GM21619 (cell line): ENCODE results near the gene TEX10.
"Not testable (repeated sequence)": the region's sequence is repeated elsewhere in the genome, so short reads cannot be mapped to it uniquely, and the experiment has no call there.

Experiments used
- ATAC-seq: cut with Tn5 transposase; IDR thresholded peaks from one replicate; pipeline ENCODE4 v1.9.1; 2021; ENCODE audit not compliant: unreplicated experiment

Gene TEX10

GRCh38 chr9:100350188-100350587 lies 2.6 kb downstream of the TEX10 start:
- no peak for ATAC-seq

DNA sequence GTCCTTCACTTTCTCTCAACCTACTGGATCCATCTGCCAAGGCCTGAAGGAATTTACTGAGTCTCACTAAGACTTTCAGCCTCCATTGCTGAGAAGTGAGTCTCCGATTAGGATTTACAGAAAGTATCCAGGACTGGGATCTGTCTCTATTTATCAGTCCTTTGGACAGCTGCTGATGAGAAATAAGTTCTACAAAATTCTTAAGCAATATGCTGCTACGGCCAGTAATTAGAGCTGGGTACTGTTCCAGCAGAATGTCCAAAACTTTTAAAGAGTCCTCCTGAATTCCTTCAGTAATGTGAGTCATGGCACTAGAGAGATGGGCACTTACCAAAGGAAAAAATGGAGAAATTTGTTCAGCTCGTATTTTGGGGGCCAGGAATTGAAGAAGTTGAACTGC lies 5.9 kb downstream of the TEX10 start:
- ATAC-seq = no peak

DNA sequence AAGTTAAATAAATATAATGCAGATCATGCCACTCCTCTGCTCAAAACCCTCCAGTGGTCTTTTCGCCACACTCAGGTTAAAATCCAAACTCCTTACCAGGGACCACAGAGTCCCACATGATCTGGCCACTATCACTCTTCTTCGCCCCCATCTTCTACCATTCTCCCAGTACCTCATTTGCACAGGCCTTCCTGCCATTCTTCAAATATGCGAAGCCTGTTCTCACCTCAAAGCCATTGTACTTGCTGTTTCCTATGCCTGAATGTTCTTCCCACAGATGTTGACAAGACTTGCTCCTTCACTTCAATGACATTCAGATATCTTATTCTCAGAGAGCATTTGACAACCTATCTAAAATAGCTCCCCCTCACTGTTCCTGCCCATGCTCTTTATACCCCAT lies 10.9 kb downstream of the TEX10 start:
- ATAC-seq = no peak

DNA sequence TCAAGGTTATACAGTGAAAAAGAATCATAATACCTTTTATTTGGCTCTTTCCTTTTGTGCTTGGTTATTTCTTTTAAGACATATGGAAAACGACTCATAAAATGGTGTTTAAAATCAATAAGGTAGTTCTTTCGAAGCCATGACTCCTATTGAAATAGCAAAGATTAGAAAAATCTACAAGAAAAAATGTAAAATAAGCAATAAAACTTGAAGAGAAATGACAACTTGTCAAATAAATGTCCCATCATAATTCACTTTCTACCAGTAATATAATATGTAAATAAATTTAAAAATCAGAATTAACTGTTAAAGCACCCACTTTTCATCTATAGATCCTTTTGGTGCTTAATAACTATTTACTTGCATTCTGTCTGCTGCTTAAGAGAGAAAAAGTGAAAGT lies 12.5 kb downstream of the TEX10 start:
- ATAC-seq = no peak

DNA sequence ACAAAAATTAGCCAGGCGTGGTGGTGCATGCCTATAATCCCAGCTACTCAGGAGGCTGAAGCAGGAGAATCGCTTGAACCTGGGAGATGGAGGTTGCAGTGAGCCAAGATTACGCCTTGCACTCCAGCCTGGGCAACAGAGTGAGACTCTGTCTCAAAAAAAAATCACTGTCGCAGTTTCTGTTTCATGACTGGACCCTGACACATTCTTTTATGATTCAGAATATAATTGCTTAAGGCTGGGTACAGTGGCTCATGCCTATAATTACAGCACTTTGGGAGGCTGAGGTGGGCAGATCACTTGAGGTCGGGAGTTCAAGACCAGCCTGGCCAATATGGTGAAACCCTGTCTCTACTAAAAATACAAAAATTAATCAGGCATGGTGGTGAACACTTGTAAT lies 14.0 kb downstream of the TEX10 start:
- not testable (repeated sequence) for ATAC-seq

GRCh38 chr9:100324594-100325200 lies 28.0 kb downstream of the TEX10 start:
- no peak for ATAC-seq

GRCh38 chr9:100322954-100323536 lies 29.7 kb downstream of the TEX10 start:
- ATAC-seq = no peak

- no peak for ATAC-seq
Observed at GRCh38 chr9:100317706-100318105, 35.0 kb downstream of the TEX10 start.

- ATAC-seq = no peak
Observed at GRCh38 chr9:100315561-100315960, 37.2 kb downstream of the TEX10 start.

DNA sequence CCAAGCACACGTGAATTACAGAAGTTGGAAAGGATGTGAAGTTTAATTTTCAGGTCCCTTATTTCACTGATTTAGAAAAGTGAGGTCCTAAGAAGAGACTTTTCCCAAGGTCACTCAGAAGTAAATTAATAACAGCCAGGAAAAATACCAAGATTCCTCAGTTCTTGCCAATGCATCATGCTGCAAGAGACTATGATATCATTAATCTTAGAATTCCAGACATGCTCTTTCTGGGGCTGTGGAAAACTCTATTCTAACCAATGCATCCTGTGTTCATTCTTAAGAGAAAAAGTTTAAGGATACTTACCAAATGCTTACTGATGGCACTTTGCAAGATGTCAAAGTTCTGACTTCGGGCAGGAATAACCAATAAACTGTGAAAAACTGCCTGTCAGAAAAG lies 42.8 kb downstream of the TEX10 start:
- no peak for ATAC-seq

DNA sequence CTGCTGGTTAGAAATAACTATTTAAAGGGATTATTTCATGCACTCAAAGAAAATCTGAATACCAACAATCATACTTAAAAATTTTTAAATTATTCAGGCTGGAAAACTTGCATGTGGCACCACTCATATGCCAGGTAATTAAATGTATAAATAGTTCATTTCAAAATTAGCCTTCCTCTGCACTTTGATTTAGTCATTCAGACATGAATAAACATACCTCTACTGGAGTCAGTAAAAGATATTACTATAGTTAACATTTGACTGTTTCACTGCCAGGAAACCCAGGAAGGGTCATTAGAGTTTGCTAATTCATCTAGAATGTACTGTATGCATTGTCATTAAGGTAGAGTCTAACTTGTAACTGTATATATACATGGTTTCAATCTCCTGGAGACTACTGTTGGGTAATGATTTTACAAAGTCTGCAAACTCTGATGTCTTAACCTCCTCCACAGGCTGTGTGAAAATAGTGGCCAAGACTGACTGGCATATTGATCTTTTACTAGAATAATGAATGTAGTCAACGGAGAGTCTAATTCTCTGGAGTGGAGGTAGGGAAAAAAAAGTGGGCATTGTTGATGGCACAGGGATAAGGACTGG lies 43.7 kb downstream of the TEX10 start:
- ATAC-seq = no peak

- ATAC-seq = no peak
Observed at GRCh38 chr9:100307080-100307479, 45.7 kb downstream of the TEX10 start.

DNA sequence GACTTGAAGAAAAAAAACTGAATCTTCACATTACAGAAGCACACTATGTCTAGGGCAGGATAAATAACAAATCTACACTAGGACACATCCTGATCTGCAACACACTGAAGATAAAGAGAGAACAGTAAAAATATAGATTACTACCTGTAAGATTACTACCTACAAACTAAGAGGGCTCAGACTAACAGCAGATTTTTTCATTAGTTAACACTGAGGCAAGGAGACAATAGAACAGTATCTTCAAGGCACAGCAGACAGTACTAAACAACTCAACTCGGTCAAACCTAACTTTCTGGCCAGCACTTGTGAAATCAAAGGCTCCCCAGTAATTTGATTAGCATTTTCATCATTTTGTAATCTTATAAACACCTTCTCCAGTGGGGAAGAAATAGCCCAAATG lies 46.5 kb downstream of the TEX10 start:
- ATAC-seq = no peak

- ATAC-seq = no peak
Observed at GRCh38 chr9:100303747-100304146, 49.0 kb downstream of the TEX10 start.

DNA sequence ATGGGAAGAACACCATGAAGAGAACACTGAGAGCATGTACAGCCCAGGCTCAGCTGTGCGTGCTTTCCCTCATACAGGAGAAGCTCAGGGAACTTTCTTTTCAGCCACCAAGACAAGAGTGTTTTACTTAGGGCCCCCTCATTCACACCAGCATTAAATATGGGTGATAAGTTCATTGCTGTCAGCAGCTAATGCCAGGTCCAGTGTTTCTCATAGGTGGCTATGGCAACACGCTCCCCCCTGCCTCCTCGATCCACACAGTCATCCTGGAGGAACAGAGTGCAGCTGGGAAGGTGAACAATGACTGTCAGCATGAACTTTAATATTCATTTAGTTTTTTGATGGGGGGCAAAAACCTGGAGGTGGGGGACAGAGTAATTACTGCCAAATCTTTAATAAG lies 54.4 kb downstream of the TEX10 start:
- ATAC-seq = no peak

DNA sequence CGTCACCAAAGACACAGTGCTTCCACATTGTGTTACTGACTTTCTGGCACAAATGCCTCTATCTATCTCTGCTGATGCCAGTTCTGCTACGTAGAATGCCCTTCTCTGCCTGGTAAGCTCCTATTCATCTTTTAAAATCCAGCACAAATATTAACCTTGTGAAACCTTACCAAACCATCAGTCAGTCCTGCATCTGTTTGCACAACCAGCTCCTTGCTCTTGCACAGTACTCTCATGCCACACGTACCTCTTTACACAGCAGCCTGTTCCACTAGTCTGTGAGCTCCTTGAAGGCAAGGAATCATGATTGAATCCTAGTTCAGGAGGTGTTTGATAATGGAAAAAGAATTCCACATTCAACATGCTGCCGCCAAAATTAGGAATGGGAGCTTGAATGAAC lies 56.3 kb downstream of the TEX10 start:
- no peak for ATAC-seq

GRCh38 chr9:100295240-100295639 lies 57.5 kb downstream of the TEX10 start:
- no peak for ATAC-seq

- no peak for ATAC-seq
Observed at GRCh38 chr9:100294806-100295205, 57.9 kb downstream of the TEX10 start.

DNA sequence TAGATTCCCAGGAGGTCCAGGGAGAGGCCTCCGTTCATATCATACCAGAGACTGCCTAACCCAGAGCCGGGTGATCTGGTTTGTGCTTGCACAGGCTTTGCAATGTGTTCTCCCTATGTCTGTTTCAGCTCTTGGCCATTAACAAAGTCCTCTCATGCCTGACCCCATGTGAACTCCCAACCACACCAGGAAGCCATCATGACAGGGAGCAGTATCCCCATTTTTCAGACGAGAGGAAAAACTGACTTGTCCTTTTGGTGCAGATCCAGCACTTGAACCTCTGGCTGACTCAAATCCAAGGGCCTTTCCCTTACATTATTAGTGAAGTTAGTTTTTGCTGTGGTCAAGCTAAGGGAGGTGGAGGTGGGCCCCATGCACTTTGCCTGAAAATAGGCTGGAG lies 58.4 kb downstream of the TEX10 start:
- ATAC-seq = no peak

- ATAC-seq = no peak
Observed at GRCh38 chr9:100292414-100292813, 60.3 kb downstream of the TEX10 start.

GRCh38 chr9:100290714-100291113 lies 62.0 kb downstream of the TEX10 start:
- ATAC-seq = no peak

DNA sequence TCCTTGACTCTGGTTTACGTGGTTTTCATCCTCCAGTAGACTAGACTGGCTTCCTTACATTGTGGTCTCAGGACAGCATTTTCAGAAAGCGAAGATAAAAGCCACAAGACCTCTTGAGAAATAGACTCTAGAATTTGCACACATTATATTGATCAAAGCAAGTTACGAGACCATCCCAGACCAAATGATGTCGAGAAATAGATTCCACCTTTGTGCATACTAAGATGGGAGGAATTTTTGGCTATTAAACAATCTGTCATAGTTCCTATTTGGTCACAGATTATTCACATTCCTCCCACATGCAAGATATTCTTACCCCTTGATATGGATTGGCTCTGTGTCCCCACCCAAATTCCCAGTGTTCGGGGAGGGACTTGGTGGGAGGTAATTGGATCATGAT lies 65.6 kb downstream of the TEX10 start:
- no peak for ATAC-seq

DNA sequence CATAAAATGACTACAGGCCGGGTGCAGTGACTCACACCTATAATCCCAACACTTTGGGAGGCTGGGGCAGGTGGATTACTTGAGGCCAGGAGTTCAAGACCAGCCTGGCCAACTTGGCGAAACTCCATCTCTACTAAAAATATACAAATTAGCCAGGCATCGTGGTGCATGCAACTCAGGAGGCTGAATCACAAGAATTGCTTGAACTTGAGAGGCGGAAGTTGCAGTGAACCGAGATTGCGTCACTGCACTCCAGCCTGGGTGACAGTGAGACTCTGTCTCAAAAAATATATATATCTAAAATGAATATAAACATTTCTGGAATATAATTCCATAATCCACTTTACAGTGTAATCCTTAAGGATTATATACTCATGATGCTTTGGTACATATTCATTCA lies 66.5 kb downstream of the TEX10 start:
- ATAC-seq = no peak
